ENCODE results near the gene FIGNL2.

FIGNL2 gene

DNA sequence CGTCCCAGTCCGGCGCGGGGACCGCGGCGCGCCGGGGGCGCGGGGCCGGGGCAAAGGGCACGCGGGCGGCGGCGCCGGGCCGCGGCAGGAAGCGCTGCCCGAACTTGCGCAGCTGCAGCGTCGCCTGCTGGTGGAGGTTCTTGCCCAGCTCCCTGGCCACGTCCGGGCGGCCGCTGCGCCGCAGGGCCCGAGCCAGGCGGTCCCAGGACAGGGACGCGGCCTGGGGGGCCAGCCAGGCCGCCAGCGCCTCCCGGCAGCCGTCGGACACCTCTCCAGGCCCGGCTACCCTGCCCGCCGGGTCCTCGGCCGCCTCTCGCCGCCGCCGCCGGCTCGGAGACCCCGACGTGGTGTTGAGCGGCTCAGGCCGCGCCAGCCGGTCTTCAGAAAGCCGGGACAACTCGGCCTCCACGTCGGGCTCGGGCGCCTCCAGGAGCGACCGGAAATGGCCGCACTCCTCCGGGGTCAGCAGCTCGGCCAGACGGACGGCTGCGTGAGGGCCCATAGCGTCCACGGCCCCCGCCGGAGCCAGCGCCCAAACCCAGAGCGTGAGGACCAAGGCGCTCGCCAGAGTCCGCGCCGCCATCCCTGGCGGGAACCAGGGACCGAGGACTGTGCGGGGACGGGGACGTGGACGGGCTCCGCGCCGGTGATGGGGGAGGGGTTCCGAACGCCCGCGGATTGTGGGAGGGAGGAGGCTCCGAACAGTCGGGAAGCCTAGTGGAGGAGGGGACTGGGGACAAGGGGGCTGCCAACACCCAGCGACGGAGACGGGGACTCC, 34.0 kb downstream of the FIGNL2 start:
- peak; percentile 42 for TF ChIP-seq CTCF (IDR thresholded peaks at IDR 0.05; ENCODE audit: low read depth, low read length, missing control alignments)
- DNase-seq (ENCODE audit: low read depth), result no peak
- peak overlapping the region; percentile 30 for H3K4me3 ChIP-seq (ENCODE audit: low read depth, low read length)
- in situ Hi-C loops (cut with HindIII; ENCODE audit: low sequenced_read_pairs), result no loop called here

- TF ChIP-seq CTCF (IDR thresholded peaks at IDR 0.05; ENCODE audit: low read depth, low read length, missing control alignments), result no peak
- DNase-seq (ENCODE audit: low read depth), result no peak
- peak overlapping the region; percentile 23 for H3K4me3 ChIP-seq (ENCODE audit: low read depth, low read length)
- in situ Hi-C loops (cut with HindIII; ENCODE audit: low sequenced_read_pairs), result no loop called here
Observed at GRCh38 chr12:51813931-51814310, 34.6 kb downstream of the FIGNL2 start.

GRCh38 chr12:51812871-51813270, 35.6 kb downstream of the FIGNL2 start:
- in situ Hi-C loops (cut with HindIII; ENCODE audit: low sequenced_read_pairs), result no loop called here
- no peak for TF ChIP-seq CTCF (IDR thresholded peaks at IDR 0.05; ENCODE audit: low read depth, low read length, missing control alignments)
- H3K4me3 ChIP-seq (ENCODE audit: low read depth, low read length), result no peak overlapping the region
- DNase-seq (ENCODE audit: low read depth), result no peak

DNA sequence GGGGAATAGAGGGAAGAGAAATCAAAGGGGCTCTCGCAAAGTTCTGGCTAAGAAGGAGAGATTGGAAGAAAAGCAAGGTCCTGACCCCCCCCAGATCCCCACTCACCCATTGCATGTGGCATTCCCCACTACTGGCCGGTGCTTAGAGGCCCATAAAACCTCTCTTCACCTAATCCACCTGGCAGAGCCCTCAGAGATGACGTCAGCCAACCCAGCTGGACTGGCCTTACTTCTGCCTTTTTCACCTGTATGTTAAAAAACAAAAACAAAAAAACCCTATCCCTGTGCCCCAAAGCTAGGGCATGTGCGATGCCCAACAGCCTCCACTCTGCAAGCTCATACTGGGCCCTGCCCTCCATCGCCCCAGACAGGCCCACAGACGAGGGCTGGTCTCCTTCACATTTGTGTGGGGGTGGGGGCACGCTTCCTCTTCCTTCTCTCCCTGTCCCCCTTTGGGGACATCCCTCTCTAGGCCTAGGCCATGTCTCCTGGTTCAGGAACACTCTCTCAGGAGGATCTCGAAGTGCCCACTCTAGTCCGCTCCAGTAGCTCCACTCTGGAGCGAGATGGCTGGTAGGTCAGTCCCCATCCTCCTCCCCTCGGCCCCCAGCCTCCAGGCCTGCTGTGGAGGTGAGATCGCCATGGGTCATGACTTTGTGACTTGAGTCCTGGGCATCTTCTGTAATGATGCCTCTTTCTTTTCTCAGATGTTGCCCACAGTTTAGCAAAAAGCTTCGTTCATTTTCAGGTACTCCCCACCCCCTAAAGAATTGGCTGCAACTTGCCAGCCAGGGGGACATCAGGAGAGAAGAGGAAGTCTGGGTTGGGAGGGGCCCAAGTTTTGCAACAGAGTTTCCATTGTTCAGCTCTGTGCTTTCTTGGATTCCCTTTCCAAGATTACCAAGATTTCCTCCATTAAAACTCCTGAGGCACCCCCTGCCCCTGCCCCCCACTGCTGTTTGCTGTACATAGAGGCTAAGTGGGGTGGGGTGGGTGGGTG, 37.0 kb downstream of the FIGNL2 start:
- no peak overlapping the region for H3K4me3 ChIP-seq (ENCODE audit: low read depth, low read length)
- in situ Hi-C loops (cut with HindIII; ENCODE audit: low sequenced_read_pairs), result no loop called here
- TF ChIP-seq CTCF (IDR thresholded peaks at IDR 0.05; ENCODE audit: low read depth, low read length, missing control alignments), result no peak
- DNase-seq (ENCODE audit: low read depth), result no peak

DNA sequence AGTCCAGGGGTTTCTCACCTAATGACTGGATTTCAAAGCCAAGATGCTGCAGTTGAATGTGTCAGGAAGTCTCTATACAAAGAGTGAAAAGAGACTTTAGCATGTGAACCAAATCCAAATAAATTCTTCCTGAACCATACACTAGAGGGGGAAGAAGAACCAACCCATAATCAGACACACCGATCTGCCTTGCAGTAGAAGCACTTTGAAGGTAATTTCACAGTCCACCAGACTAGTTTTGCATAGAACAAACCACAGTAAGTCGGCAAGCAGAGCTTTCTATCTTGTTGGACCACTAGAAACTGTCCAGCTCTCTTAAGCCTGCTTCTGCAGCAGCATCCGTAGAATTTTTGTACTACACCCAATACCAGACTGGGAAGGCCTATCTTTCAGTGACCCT, 39.3 kb downstream of the FIGNL2 start:
- TF ChIP-seq CTCF (IDR thresholded peaks at IDR 0.05; ENCODE audit: low read depth, low read length, missing control alignments), result no peak

DNA sequence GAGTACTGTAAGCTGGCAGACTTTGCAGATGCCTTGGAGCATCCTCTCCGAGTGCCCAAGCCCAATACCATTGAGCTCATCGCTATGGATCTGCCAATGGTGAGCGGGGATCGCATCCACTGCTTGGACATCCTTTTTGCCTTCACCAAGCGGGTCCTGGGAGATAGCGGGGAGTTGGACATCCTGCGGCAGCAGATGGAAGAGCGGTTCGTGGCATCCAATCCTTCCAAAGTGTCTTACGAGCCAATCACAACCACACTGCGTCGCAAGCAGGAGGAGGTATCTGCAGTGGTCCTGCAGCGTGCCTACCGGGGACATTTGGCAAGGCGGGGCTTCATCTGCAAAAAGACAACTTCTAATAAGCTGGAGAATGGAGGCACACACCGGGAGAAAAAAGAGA, 41.6 kb downstream of the FIGNL2 start:
- no peak for DNase-seq (ENCODE audit: low read depth)
- no peak for TF ChIP-seq CTCF (IDR thresholded peaks at IDR 0.05; ENCODE audit: low read depth, low read length, missing control alignments)
- no peak overlapping the region for H3K4me3 ChIP-seq (ENCODE audit: low read depth, low read length)
- in situ Hi-C loops (cut with HindIII; ENCODE audit: low sequenced_read_pairs), result no loop called here

More for the DNA sequence above, 39.3 kb downstream of the FIGNL2 start:
- no peak for DNase-seq (ENCODE audit: low read depth)
- H3K4me3 ChIP-seq (ENCODE audit: low read depth, low read length), result no peak overlapping the region
- in situ Hi-C loops (cut with HindIII; ENCODE audit: low sequenced_read_pairs), result no loop called here
